OCI-LY3 (cell line): ENCODE results near the gene LSM3.

Experiments used
- H2AFZ ChIP-seq: fragments of 200-600, 300-600 bp; shearing (Covaris generic); 2 replicates; pipeline ENCODE4 v1.6.0; 2014; ENCODE audit warnings: antibody characterized with exemption, low read depth, low read length
- H3K27ac ChIP-seq: fragments of 200-600, 300-600 bp; sonication (generic); 2 replicates; pipeline ENCODE4 v1.5.1; 2014; ENCODE audit warnings: mild to moderate bottlenecking, low read length, moderate library complexity, mixed read lengths
- H3K27me3 ChIP-seq: fragments of 200-600, 300-600 bp; sonication (generic); 2 replicates; pipeline ENCODE4 v1.6.1; 2014; ENCODE audit warnings: low read depth, low read length, mixed read lengths
- H3K36me3 ChIP-seq: fragments of 200-600, 300-600 bp; sonication (generic); replicated peaks from 2 replicates; pipeline ENCODE3; 2014; ENCODE audit warnings: low read depth, low read length, mixed read lengths
- H3K4me1 ChIP-seq: fragments of 300-600, 200-600 bp; sonication (generic); 2 replicates; pipeline ENCODE4 v1.6.1; 2014; ENCODE audit warnings: low read length, mixed read lengths
- H3K4me2 ChIP-seq: fragments of 200-600, 300-600 bp; sonication (generic); 2 replicates; pipeline ENCODE4 v1.6.1; 2014; ENCODE audit warnings: low read length, mixed read lengths
- H3K4me3 ChIP-seq: fragments of 300-600, 200-600 bp; sonication (generic); 2 replicates; pipeline ENCODE4 v1.5.1; 2014; ENCODE audit warnings: antibody characterized with exemption, mild to moderate bottlenecking, low read length, moderate library complexity
- H3K79me2 ChIP-seq: fragments of 300-600, 200-600 bp; shearing (Covaris generic); 2 replicates; pipeline ENCODE4 v1.6.1; 2014; ENCODE audit warnings: mild to moderate bottlenecking, low read length, mixed read lengths
- H3K9ac ChIP-seq: fragments of 300-600, 200-600 bp; shearing (Covaris generic); 2 replicates; pipeline ENCODE4 v1.6.0; 2014; ENCODE audit warnings: mild to moderate bottlenecking, low read length, moderate library complexity
- H3K9me3 ChIP-seq: fragments of 200-600, 300-600 bp; shearing (Covaris generic); 2 replicates; pipeline ENCODE4 v1.6.1; 2014; ENCODE audit warnings: low read length, mixed read lengths; ENCODE audit not compliant: insufficient read depth
- H4K20me1 ChIP-seq: fragments of 200-600, 300-600 bp; sonication (generic); 2 replicates; pipeline ENCODE4 v1.6.1; 2016; ENCODE audit warnings: low read length, mixed read lengths; ENCODE audit not compliant: insufficient read depth
- CTCF ChIP-seq: fragments of 200-600, 300-600 bp; sonication (generic); IDR thresholded peaks from 2 replicates; pipeline ENCODE4 v1.5.1; 2014; ENCODE audit warnings: antibody characterized with exemption, low read length, low read depth
- EZH2phosphoT487 ChIP-seq: fragments of 200-600 bp; shearing (Covaris generic); IDR thresholded peaks from 2 replicates; pipeline ENCODE4 v1.6.1; 2018; ENCODE audit warnings: antibody characterized with exemption, mixed run types, low read depth

LSM3 gene

GRCh38 chr3:14131134-14131533 lies 47.5 kb upstream of the LSM3 start:
- Histone ChIP-seq H3K4me2 (no peak overlapping the region), H4K20me1 (peaks cover 14% of the 10 kb centered on the region; the same call in 1 of the 2 replicates), H3K79me2 (peaks cover 33% of the 10 kb centered on the region), H3K4me3 (no peak overlapping the region), H3K36me3 (peaks cover 89% of the 10 kb centered on the region), H3K27me3 (no peaks in the 10 kb centered on the region), H2AFZ (no peak overlapping the region), H3K9me3 (no peaks in the 10 kb centered on the region), H3K9ac (no peak overlapping the region), H3K27ac (no peak overlapping the region), H3K4me1 (peaks cover 7% of the 10 kb centered on the region)
- TF ChIP-seq CTCF, result no peak
- no peak for TF ChIP-seq EZH2phosphoT487

GRCh38 chr3:14132120-14132519 lies 46.5 kb upstream of the LSM3 start:
- Histone ChIP-seq H2AFZ (no peak overlapping the region), H3K9me3 (no peaks in the 10 kb centered on the region), H3K9ac (no peak overlapping the region), H3K4me1 (no peaks in the 10 kb centered on the region), H3K79me2 (peaks cover 24% of the 10 kb centered on the region), H3K4me3 (no peak overlapping the region), H3K36me3 (peaks cover 89% of the 10 kb centered on the region), H4K20me1 (peaks cover 7% of the 10 kb centered on the region; the same call in 1 of the 2 replicates), H3K27ac (no peak overlapping the region), H3K4me2 (no peak overlapping the region), H3K27me3 (no peaks in the 10 kb centered on the region)
- TF ChIP-seq EZH2phosphoT487, result no peak
- TF ChIP-seq CTCF, result no peak

- Histone ChIP-seq H3K27ac (no peak overlapping the region), H3K4me2 (no peak overlapping the region), H3K4me3 (no peak overlapping the region), H3K36me3 (peaks cover 84% of the 10 kb centered on the region), H3K9ac (no peak overlapping the region), H4K20me1 (0 out of 2 replicates have a peak, but pooled peaks cover 7% of the 10 kb centered on the region), H3K27me3 (no peaks in the 10 kb centered on the region), H3K4me1 (no peaks in the 10 kb centered on the region), H2AFZ (no peak overlapping the region), H3K9me3 (no peaks in the 10 kb centered on the region), H3K79me2 (peaks cover 18% of the 10 kb centered on the region)
- no peak for TF ChIP-seq EZH2phosphoT487
- no peak for TF ChIP-seq CTCF
Observed at GRCh38 chr3:14132689-14133088, 45.9 kb upstream of the LSM3 start.

GRCh38 chr3:14133188-14133800 lies 45.3 kb upstream of the LSM3 start:
- Histone ChIP-seq H3K4me1 (no peaks in the 10 kb centered on the region), H3K27me3 (no peaks in the 10 kb centered on the region), H3K27ac (no peak overlapping the region), H3K36me3 (peaks cover 84% of the 10 kb centered on the region), H3K9ac (no peak overlapping the region), H3K4me2 (no peak overlapping the region), H2AFZ (no peak overlapping the region), H3K79me2 (peaks cover 12% of the 10 kb centered on the region), H3K9me3 (no peaks in the 10 kb centered on the region), H4K20me1 (0 out of 2 replicates have a peak, but pooled peaks cover 5% of the 10 kb centered on the region), H3K4me3 (no peak overlapping the region)
- TF ChIP-seq EZH2phosphoT487 (no peak), CTCF (no peak)
